Dermis blood vessel endothelial cell (primary cell): ENCODE data around the gene ABCC1. TPM values are rescaled to one million over a fixed set of nuclear protein-coding genes. Genes with fewer than 3 reads are reported as not detected.
"Not testable (repeated sequence)": the region's sequence is repeated elsewhere in the genome, so short reads cannot be mapped to it uniquely, and the experiment has no call there.

ENCODE experiments used
- DNase-seq: peaks from one replicate; pipeline ENCODE4 v3.0.0; 2010
- total RNA-seq: library from RNA; depleted of rRNA; stranded (reverse); fragments of >200 nt; gene quantifications from 2 replicates; pipeline ENCODE4 v1.2.3, GENCODE V29; 2014

The ABCC1 gene
- total RNA-seq, 1 donor from 2014 or later = 35.7 TPM

- no peak for DNase-seq
Observed at GRCh38 chr16:16143931-16144330, 194.5 kb downstream of the ABCC1 start.

DNA sequence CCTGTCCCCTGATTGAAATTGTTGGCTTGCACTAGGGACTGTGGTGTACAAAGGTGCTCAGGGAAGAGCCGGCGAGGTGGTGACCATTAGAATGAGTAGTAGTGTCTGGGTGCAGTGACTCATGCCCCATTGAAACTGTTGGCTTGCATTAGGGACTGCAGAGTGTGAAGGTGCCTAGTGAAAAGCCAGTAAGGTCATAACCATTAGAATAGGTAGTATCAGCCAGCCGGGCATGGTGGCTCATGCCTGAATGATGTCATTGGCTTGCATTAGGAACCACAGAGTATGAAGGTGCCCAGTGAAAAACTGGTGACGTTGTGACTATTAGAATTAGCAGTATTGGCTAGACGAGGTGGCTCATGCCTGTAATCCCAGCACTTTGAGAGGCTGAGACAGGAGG lies 195.0 kb downstream of the ABCC1 start:
- no peak for DNase-seq

- DNase-seq = no peak
Observed at GRCh38 chr16:16145286-16145685, 195.9 kb downstream of the ABCC1 start.

DNA sequence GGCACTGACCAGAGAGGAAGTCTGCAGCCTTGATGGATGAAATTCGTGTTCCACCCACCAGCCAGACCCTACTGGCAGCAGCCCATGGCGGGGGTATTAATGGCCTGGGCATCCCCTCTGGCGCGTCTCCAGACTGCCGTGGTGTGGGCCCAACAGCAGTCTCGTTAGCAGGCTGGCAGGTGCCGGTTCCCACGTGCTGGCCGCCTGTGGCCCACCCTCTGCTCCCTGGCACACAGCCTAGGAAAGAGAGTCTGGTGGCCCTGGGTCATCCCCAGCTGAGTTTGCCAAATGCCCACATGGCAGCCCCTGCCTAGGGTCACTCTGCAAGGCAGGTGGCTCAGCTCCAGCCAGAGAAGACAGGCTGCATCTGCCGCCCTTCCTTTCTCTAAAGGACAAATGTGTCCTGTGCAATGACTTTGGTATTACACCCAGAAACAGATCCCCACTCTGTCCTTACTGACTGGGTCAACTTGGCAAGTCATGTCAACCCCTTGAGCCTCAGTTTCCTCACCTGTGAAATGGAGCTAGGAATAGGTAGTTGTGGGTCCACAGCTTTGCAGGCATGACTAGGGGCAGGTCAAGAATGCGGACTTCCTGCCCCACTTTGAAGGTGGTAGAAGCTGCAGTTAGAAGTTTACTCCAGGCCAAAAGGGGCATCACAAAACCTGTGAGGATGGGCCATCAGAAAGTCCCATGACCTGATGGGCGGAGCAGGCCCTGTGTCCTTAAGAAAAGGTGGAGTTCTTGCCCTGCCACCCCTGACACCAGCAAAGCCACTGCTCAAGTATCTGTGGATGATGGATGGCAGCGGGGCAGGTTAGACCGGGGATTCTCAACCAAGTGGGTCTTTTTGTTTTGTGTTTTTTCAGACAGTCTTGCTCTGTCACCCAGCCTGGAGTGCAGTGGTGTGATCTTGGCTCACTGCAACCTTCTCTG lies 197.2 kb downstream of the ABCC1 start:
- DNase-seq = no peak

GRCh38 chr16:16147316-16147999 lies 198.0 kb downstream of the ABCC1 start:
- DNase-seq = no peak

DNA sequence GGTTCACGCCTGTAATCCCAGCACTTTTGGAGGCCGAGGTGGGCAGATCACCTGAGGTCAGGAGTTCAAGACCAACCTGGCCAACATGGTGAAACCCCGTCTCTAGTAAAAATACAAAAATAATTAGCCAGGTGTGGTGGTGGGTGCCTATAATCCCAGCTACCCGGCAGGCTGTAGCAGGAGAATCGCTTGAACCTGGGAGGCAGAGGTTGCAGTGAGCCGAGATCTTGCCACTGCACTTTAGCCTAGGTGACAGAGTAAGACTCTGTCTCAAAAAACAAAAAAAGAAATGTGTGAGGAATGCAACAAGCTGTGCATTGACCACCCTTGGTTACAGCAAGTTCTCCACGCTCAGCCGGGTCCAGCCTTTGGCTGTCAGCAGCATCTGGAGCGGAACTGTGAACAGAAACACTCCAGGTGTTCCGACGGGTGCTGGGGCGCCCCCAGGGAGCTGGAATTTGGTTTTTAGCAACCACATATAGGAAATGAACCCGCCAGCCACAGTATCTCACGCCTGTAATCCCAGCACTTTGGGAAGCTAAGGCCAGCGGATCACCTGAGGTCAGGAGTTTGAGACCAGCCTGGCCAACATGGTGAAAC lies 198.7 kb downstream of the ABCC1 start:
- DNase-seq = not testable (repeated sequence)

DNA sequence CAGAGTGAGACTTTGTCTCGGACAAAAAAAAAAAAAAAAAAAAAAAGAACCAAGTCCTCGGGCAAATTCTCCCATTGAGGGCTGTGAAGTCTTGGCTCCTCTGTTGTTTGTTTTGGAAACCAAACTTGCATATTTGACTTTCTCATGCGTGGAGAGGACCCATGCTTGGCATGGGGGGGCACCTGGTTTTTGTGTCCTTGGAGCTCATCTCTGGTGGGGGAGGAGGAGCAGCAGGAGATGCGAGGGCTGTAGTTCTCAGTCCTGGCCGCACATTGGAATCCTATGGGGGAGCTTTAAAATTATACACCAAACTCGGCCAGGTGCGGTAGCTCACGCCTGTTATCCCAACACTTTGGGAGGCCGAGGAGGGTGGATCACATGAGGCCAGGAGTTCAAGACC lies 199.3 kb downstream of the ABCC1 start:
- DNase-seq = no peak

GRCh38 chr16:16149710-16150116 lies 200.3 kb downstream of the ABCC1 start:
- DNase-seq = no peak

DNA sequence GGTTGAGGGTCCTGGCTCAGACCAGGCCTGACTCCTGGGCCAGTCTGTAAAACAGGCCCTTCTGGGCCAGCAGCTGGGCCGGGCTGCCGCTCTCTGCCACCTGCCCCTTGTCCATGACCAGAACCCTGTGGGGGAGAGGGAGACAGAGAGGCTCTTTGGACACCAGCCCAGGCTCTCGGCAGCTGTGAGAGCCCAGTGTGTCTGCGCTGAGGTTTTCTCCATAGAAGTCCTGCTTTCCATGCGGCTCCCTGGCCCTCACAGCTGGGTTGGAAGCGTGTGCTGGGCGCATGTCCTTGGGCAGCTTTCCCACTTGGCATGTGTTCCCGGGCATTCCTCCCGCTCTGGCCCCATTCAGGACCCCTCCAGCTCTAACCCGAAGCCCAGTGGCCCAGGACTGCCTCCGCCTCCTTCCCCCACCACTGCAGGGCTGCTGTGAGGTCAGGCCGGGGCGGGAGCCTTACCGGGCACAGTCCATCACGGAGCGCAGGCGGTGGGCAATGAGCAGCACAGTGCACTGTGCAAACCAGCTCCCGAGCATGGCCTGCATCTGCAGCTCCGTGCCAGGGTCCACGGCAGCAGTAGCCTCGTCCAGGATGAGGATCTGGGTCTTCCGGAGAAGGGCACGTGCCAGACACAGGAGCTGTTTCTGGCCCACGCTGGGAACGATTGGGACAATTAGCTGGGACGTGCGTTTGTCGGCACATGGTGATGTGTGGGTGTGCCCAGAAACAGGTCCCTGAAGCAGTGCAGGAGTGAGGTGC lies 200.9 kb downstream of the ABCC1 start:
- peak; percentile 78 for DNase-seq

DNA sequence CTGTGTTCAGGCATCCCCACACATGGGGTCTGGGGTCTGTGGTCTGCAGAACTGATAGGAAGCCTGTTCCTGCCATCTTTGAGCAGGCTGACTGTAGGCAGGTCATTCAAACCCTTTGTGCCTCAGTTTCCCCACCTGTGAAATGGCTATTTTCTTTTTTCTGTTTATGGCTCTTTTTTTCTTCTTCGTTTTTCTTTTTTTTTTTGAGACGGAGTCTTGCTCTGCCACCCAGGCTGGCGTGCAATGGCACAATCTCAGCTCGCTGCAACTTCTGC lies 201.4 kb downstream of the ABCC1 start:
- no peak for DNase-seq

GRCh38 chr16:16151315-16151714 lies 201.9 kb downstream of the ABCC1 start:
- DNase-seq = no peak

- not testable (repeated sequence) for DNase-seq
Observed at GRCh38 chr16:16153000-16153399, 203.6 kb downstream of the ABCC1 start.

DNA sequence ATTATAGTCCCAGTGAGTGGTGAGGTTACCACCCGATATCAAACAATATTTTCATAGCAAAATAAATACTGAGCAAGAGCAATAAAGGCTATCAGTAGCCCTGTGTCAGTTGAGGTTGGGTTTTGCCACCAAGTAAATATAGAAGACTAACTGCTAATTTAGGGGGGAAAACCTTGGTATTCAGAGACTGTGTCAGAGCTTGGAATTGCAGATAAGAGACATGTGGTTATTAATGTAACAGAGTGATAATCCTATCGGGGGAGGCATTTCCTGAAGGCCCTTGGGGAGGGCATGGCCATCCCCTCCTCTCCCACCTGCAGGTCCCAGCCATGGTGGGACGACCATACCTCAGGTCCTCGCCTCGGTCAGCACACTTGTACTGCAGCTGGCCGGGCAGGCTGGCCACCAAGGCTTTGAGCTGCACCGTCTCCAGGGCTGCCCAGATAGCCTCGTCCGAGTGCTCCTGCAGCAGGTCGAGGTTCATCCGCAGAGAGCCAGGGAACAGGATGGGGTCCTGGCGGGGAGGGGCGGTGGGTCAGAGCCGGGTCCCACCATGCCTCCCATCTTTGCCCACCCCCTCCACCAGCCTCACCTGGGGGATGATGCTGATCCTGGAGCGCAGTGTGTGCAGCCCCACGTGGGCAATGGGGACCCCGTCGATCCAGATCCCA lies 205.0 kb downstream of the ABCC1 start:
- no peak for DNase-seq

DNA sequence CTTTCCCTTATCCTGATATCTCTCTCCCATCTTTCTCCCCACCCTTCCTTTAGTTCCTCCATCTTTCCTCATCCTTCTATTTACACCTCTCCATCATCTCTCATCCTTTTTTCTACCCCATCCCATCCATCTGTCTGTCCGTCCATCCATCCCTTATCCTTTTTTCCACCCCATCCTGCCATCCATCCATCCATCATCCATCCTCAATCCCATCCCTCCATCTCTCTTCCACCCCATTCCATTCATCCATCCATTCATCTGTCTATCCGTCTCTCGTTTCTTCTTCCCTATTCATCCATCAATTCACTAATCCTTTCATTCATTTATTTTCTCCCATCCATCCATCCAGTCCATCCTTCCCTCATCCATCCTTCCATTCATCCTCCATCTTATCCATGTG lies 205.8 kb downstream of the ABCC1 start:
- no peak for DNase-seq

DNA sequence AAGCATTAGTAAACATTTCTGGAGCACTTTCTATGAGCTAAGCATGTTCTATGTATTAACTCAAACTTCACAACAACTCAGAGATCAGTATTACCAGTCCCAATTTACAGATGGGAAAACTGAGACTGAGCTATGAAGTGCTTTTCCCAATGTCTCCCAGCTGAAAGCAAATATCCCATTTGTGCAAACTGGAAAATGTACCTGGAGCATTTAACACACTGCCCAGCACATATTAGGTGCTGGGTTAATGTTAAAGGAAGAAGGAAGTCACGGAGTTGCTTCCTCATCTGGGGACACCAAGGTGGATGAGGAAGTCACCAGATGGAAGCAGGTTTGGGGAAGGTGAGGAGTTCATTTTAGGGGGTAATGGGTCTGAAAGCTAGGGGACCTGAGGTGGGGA lies 207.8 kb downstream of the ABCC1 start:
- no peak for DNase-seq

- DNase-seq = no peak
Observed at GRCh38 chr16:16158082-16158658, 208.8 kb downstream of the ABCC1 start.

GRCh38 chr16:16158741-16159374 lies 209.4 kb downstream of the ABCC1 start:
- no peak for DNase-seq

DNA sequence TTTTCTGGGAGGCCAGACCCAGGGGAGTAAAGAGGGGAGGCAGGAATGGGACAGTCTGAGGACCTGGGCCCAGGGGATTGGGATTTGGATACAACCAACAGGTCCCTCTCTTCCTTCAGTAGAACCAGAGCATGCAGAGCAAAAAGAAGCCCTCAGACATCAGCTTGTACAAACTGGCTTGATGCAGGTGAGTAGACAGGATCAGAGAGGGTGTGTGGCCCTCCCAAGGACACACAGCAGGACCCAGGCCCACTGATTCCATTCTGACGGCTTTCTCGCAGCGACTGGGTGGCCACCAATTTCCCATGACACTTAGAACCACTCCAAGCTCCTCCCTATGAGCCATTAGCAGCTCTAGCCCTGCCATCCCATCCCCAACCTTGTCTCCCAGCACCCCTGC lies 210.2 kb downstream of the ABCC1 start:
- no peak for DNase-seq

DNA sequence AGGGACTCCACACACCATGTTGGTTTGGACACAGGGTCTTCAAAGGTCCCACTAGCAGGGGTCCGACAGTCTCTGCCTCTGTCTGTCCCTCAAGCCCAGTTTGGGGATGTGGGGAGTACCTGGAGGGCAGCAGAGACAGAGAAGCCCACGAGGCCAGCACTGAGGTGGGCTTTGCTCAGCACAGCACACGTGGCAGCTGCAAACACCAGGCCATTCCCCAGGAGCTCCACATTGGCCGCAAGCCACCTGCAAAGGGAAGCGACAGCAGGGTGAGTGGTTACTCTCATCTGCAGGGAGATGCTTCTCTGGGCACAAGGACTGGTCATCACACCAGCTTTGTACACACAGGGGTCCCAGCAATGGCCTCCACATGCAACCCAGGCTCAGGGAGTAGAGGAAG lies 211.9 kb downstream of the ABCC1 start:
- DNase-seq = no peak

- not testable (repeated sequence) for DNase-seq
Observed at GRCh38 chr16:16161840-16162239, 212.4 kb downstream of the ABCC1 start.

DNA sequence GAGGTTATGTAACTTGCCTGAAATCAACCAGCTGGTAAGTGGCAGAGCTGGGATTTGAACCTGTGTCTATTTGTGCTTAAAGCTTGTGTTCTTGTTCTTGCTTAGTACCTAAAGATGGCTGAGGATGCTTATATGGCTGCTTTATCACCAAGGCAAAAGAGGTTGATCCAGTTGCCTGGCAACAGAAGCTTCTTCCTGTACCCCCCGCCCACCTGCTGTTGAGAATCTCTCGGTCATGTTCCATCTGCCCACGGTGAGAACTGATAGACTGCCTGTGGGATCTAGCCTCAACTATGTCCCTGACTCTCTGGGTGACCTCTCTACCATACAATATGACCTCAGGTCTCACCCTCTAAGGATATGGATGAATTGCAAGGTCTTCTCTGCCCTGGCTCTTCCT lies 213.2 kb downstream of the ABCC1 start:
- DNase-seq = no peak

DNA sequence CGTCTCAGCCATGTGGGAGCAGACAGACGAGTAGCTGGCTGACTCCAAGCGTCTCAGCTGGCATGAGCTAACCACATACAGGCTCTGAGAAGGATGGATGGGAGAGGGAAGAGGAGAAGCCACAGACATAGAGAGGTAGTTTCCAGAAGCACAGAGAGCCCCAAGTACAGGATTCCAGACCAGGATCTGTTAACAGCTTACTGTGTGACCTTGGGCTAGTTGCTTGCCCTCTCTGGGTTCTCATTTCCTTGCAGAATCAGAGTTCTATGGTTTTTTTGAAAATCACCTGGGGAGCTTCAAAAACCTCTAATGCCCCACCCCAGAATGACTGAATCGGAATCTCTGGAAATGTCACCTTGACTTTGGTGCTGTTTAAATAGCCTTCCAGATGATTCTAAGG lies 213.7 kb downstream of the ABCC1 start:
- no peak for DNase-seq
